HG03108 (cell line): Measurements from ENCODE around the gene PBX4.

Experiments used
- ATAC-seq: cut with Tn5 transposase; IDR thresholded peaks from one replicate; pipeline ENCODE4 v1.9.1; 2021; ENCODE audit warnings: moderate library complexity; ENCODE audit not compliant: unreplicated experiment

PBX4 gene

GRCh38 chr19:19541616-19542015, 76.9 kb downstream of the PBX4 start:
- ATAC-seq: no peak

- ATAC-seq: peak; percentile 58
Measured at GRCh38 chr19:19540715-19541515, 77.6 kb downstream of the PBX4 start.

- ATAC-seq: no peak
Measured at GRCh38 chr19:19540064-19540714, 78.3 kb downstream of the PBX4 start.

GRCh38 chr19:19539698-19540063, 78.8 kb downstream of the PBX4 start:
- no peak for ATAC-seq

- ATAC-seq: no peak
Measured at GRCh38 chr19:19538785-19539166, 79.7 kb downstream of the PBX4 start.

- ATAC-seq: no peak
Measured at GRCh38 chr19:19538061-19538784, 80.3 kb downstream of the PBX4 start, which contains the start of gene CILP2. Gene CILP2 (plus strand): TSS chr19:19538265. CDS start chr19:19538350, 85 bp downstream.

- ATAC-seq: no peak
Measured at GRCh38 chr19:19537075-19538048, 81.1 kb downstream of the PBX4 start.

GRCh38 chr19:19535311-19536191, 82.9 kb downstream of the PBX4 start:
- no peak for ATAC-seq

GRCh38 chr19:19534556-19535265, 83.8 kb downstream of the PBX4 start:
- ATAC-seq: no peak

- no peak for ATAC-seq
Measured at GRCh38 chr19:19533841-19534240, 84.6 kb downstream of the PBX4 start.

GRCh38 chr19:19532806-19533701, 85.4 kb downstream of the PBX4 start:
- no peak for ATAC-seq

- no peak for ATAC-seq
Measured at GRCh38 chr19:19531951-19532805, 86.3 kb downstream of the PBX4 start.

GRCh38 chr19:19530889-19531288, 87.6 kb downstream of the PBX4 start:
- no peak for ATAC-seq

GRCh38 chr19:19530423-19530804, 88.1 kb downstream of the PBX4 start:
- no peak for ATAC-seq

- ATAC-seq: no peak
Measured at GRCh38 chr19:19529783-19530422, 88.6 kb downstream of the PBX4 start.

GRCh38 chr19:19528721-19529490, 89.6 kb downstream of the PBX4 start, which contains the start of gene YJEFN3:
Gene YJEFN3 (plus strand): TSS chr19:19528911. CDS start chr19:19528933, 22 bp downstream.
- ATAC-seq: no peak
